ENCODE data around the gene TLK1. TPM values are rescaled to one million over a fixed set of nuclear protein-coding genes. Genes with fewer than 3 reads are reported as not detected.

Gene TLK1
- total and polyA plus RNA-seq, 2 donors (not counting 3 experiments of a cell fraction or from before 2014, with no cell fraction given): 5.8 to 62.7 TPM

- DNase-seq (ENCODE audit: low read depth, low spot score): no peak
- ChIA-PET POLR2A (no interaction called here), CTCF (interaction anchor here (1.1 kb wide), 1 partner anchor 18 kb away, joined by 5 read pairs; no protein-coding TSS in a partner anchor)
- TF ChIP-seq EZH2 (IDR thresholded peaks at IDR 0.05; ENCODE audit: borderline replicate concordance, low read depth, low read length, severe bottlenecking) (no peak), JUN (IDR thresholded peaks at IDR 0.05; ENCODE audit: borderline replicate concordance, insufficient read depth, insufficient read length, low read depth) (no peak), POLR2AphosphoS5 (IDR thresholded peaks at IDR 0.05; ENCODE audit: insufficient read depth, low read depth, low read length) (no peak), POLR2A (IDR thresholded peaks at IDR 0.05; ENCODE audit: low read depth, low read length) (no peak), GATA2 (IDR thresholded peaks at IDR 0.05; ENCODE audit: insufficient read depth, insufficient read length, low read depth, low read length) (no peak), MYC (IDR thresholded peaks at IDR 0.05; ENCODE audit: low read depth, low read length) (no peak), FOS (IDR thresholded peaks at IDR 0.05; ENCODE audit: borderline replicate concordance, insufficient read depth, low read length) (no peak), MAX (IDR thresholded peaks at IDR 0.05; ENCODE audit: insufficient read depth, insufficient read length) (no peak)
- intact Hi-C loops (cut with micrococcal nuclease): no loop called here
- Histone ChIP-seq H3K79me2 (ENCODE audit: control insufficient read depth, insufficient read depth, low read length) (peaks cover 78% of the 10 kb centered on the region), H4K20me1 (replicated peaks; ENCODE audit: control insufficient read depth, extremely low read depth, insufficient read depth, low read length) (peaks cover 7% of the 10 kb centered on the region), H3K9me1 (replicated peaks; ENCODE audit: control insufficient read depth, extremely low read depth, insufficient read depth, low read length) (no peaks in the 10 kb centered on the region), H3K4me2 (ENCODE audit: insufficient read depth, low read length) (no peak overlapping the region), H3K4me3 (replicated peaks in 1 of 3; ENCODE audit: insufficient read depth in 1 of 3, low read depth in 1 of 3, low read length in 3 of 3) (no peak overlapping the region), H3K9ac (replicated peaks; ENCODE audit: extremely low read depth, insufficient read depth, low read length) (no peak overlapping the region), H3K27me3 (ENCODE audit: control insufficient read depth in 2 of 2, insufficient read depth in 2 of 2, low read length in 2 of 2) (no peaks in the 10 kb centered on the region), H3K9me3 (replicated peaks; ENCODE audit: control insufficient read depth, insufficient read depth, low read length) (no peaks in the 10 kb centered on the region), H3K27ac (ENCODE audit: insufficient read depth, low read depth, low read length) (no peak overlapping the region), H2AFZ (ENCODE audit: low read depth, low read length) (no peak overlapping the region), H3K36me3 (ENCODE audit: control insufficient read depth in 2 of 2, extremely low read depth in 1 of 2, insufficient read depth in 2 of 2, low read length in 2 of 2) (no peaks in the 10 kb centered on the region), H3K4me1 (ENCODE audit: control insufficient read depth, extremely low read depth, insufficient read depth, low read length) (no peaks in the 10 kb centered on the region)
- no peak for FAIRE-seq
- BruUV-seq (replicated peaks): no TSS peak
- dilution Hi-C loops (cut with MboI; ENCODE audit: extremely low pct_ligation_motif_present, low sequenced_read_pairs): no loop called here
Measured at GRCh38 chr2:171104379-171104778, 56.3 kb downstream of the TLK1 start.

- no peak for TF ChIP-seq CTCF (IDR thresholded peaks at IDR 0.05; ENCODE audit: extremely low read depth in 1 of 2, insufficient read depth in 1 of 2, low read depth in 1 of 2, low read length in 2 of 2)
- no peak for TF ChIP-seq FOS (IDR thresholded peaks at IDR 0.05; ENCODE audit: borderline replicate concordance, insufficient read depth, low read length)
- TF ChIP-seq JUN (IDR thresholded peaks at IDR 0.05; ENCODE audit: borderline replicate concordance, insufficient read depth, insufficient read length, low read depth): no peak
- no peak for TF ChIP-seq POLR2AphosphoS5 (IDR thresholded peaks at IDR 0.05; ENCODE audit: insufficient read depth, low read depth, low read length)
- no peak for TF ChIP-seq EZH2 (IDR thresholded peaks at IDR 0.05; ENCODE audit: borderline replicate concordance, low read depth, low read length, severe bottlenecking)
- TF ChIP-seq MYC (IDR thresholded peaks at IDR 0.05; ENCODE audit: low read depth, low read length): no peak
- TF ChIP-seq GATA2 (IDR thresholded peaks at IDR 0.05; ENCODE audit: insufficient read depth, insufficient read length, low read depth, low read length): no peak
- TF ChIP-seq POLR2A (IDR thresholded peaks at IDR 0.05; ENCODE audit: low read depth, low read length): no peak
- no peak for TF ChIP-seq MAX (IDR thresholded peaks at IDR 0.05; ENCODE audit: insufficient read depth, insufficient read length)
- Histone ChIP-seq H3K4me2 (ENCODE audit: insufficient read depth, low read length) (no peak overlapping the region), H3K79me2 (ENCODE audit: control insufficient read depth, insufficient read depth, low read length) (peaks cover 79% of the 10 kb centered on the region), H4K20me1 (replicated peaks; ENCODE audit: control insufficient read depth, extremely low read depth, insufficient read depth, low read length) (peaks cover 11% of the 10 kb centered on the region), H3K9ac (replicated peaks; ENCODE audit: extremely low read depth, insufficient read depth, low read length) (no peak overlapping the region), H3K4me1 (ENCODE audit: control insufficient read depth, extremely low read depth, insufficient read depth, low read length) (no peaks in the 10 kb centered on the region), H3K27me3 (ENCODE audit: control insufficient read depth in 2 of 2, insufficient read depth in 2 of 2, low read length in 2 of 2) (no peaks in the 10 kb centered on the region), H2AFZ (ENCODE audit: low read depth, low read length) (no peak overlapping the region), H3K36me3 (ENCODE audit: control insufficient read depth in 2 of 2, extremely low read depth in 1 of 2, insufficient read depth in 2 of 2, low read length in 2 of 2) (no peaks in the 10 kb centered on the region), H3K4me3 (replicated peaks in 1 of 3; ENCODE audit: insufficient read depth in 1 of 3, low read depth in 1 of 3, low read length in 3 of 3) (no peak overlapping the region), H3K9me3 (replicated peaks; ENCODE audit: control insufficient read depth, insufficient read depth, low read length) (no peaks in the 10 kb centered on the region), H3K9me1 (replicated peaks; ENCODE audit: control insufficient read depth, extremely low read depth, insufficient read depth, low read length) (no peaks in the 10 kb centered on the region), H3K27ac (ENCODE audit: insufficient read depth, low read depth, low read length) (no peak overlapping the region)
- dilution Hi-C loops (cut with MboI; ENCODE audit: extremely low pct_ligation_motif_present, low sequenced_read_pairs) (no loop called here), intact Hi-C loops (cut with micrococcal nuclease) (no loop called here)
- BruUV-seq (replicated peaks): no TSS peak
- no peak for DNase-seq (ENCODE audit: low read depth, low spot score)
- CTCF ChIA-PET: no interaction called here
- POLR2A ChIA-PET: no interaction called here
- FAIRE-seq: no peak
Measured at GRCh38 chr2:171102802-171103201, 57.9 kb downstream of the TLK1 start.

Data from endothelial cell of umbilical vein (primary cell).